Ishikawa (cell line): ENCODE data around the gene RBBP4.

Experiments
- CEBPB ChIP-seq: IDR thresholded peaks from 2 replicates; pipeline ENCODE4 v1.6.1; 2012
- CREB1 ChIP-seq: IDR thresholded peaks from 2 replicates; pipeline ENCODE4 v1.6.1; 2012; ENCODE audit warnings: low read depth
- EGR1 ChIP-seq: IDR thresholded peaks from 2 replicates; pipeline ENCODE4 v1.6.1; 2012
- EP300 ChIP-seq: IDR thresholded peaks from 2 replicates; pipeline ENCODE4 v1.6.1; 2012; ENCODE audit warnings: borderline replicate concordance
- FOXM1 ChIP-seq: IDR thresholded peaks from 2 replicates; pipeline ENCODE4 v1.6.1; 2012; ENCODE audit warnings: low read depth, borderline replicate concordance
- MAX ChIP-seq: IDR thresholded peaks from 2 replicates; pipeline ENCODE4 v1.6.1; 2012
- NFIC ChIP-seq: IDR thresholded peaks from 2 replicates; pipeline ENCODE4 v1.6.1; 2012
- RAD21 ChIP-seq: IDR thresholded peaks from 2 replicates; pipeline ENCODE4 v1.6.1; 2012; ENCODE audit warnings: low read depth
- TAF1 ChIP-seq: IDR thresholded peaks from 2 replicates; pipeline ENCODE4 v1.6.1; 2012; ENCODE audit warnings: low read depth, mild to moderate bottlenecking
- TCF12 ChIP-seq: IDR thresholded peaks from 2 replicates; pipeline ENCODE4 v1.6.1; 2012; ENCODE audit warnings: low read depth
- TEAD4 ChIP-seq: IDR thresholded peaks from 2 replicates; pipeline ENCODE4 v1.6.1; 2012
- YY1 ChIP-seq: IDR thresholded peaks from 2 replicates; pipeline ENCODE4 v1.6.1; 2012; ENCODE audit warnings: low read depth
- ZBTB7A ChIP-seq: IDR thresholded peaks from 2 replicates; pipeline ENCODE4 v1.6.1; 2012; ENCODE audit warnings: low read depth
- TF ChIP-seq, protein P1 (sequence below): IDR thresholded peaks from 2 replicates; pipeline ENCODE4 v1.6.1; 2012
- TF ChIP-seq, protein P2 (sequence below): IDR thresholded peaks from 2 replicates; pipeline ENCODE4 v1.6.1; 2012; ENCODE audit warnings: low read depth, mild to moderate bottlenecking

RBBP4 gene

GRCh38 chr1:32724678-32725614 lies 73.9 kb downstream of the RBBP4 start:
- TF ChIP-seq FOXM1 = no peak
- TF ChIP-seq TAF1 = no peak
- TF ChIP-seq YY1 = 0 out of 2 replicates have a peak, but pooled peaks have one; percentile 66
- 0 out of 2 replicates have a peak, but pooled peaks have one; percentile 34 for TF ChIP-seq ZBTB7A
- TF ChIP-seq, protein P1, sequence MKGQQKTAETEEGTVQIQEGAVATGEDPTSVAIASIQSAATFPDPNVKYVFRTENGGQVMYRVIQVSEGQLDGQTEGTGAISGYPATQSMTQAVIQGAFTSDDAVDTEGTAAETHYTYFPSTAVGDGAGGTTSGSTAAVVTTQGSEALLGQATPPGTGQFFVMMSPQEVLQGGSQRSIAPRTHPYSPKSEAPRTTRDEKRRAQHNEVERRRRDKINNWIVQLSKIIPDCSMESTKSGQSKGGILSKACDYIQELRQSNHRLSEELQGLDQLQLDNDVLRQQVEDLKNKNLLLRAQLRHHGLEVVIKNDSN = no peak
- TF ChIP-seq TEAD4 = peak; percentile 13; the same call in 1 of the 2 replicates
- TF ChIP-seq NFIC = peak; percentile 48; the same call in 1 of the 2 replicates
- TF ChIP-seq, protein P2, sequence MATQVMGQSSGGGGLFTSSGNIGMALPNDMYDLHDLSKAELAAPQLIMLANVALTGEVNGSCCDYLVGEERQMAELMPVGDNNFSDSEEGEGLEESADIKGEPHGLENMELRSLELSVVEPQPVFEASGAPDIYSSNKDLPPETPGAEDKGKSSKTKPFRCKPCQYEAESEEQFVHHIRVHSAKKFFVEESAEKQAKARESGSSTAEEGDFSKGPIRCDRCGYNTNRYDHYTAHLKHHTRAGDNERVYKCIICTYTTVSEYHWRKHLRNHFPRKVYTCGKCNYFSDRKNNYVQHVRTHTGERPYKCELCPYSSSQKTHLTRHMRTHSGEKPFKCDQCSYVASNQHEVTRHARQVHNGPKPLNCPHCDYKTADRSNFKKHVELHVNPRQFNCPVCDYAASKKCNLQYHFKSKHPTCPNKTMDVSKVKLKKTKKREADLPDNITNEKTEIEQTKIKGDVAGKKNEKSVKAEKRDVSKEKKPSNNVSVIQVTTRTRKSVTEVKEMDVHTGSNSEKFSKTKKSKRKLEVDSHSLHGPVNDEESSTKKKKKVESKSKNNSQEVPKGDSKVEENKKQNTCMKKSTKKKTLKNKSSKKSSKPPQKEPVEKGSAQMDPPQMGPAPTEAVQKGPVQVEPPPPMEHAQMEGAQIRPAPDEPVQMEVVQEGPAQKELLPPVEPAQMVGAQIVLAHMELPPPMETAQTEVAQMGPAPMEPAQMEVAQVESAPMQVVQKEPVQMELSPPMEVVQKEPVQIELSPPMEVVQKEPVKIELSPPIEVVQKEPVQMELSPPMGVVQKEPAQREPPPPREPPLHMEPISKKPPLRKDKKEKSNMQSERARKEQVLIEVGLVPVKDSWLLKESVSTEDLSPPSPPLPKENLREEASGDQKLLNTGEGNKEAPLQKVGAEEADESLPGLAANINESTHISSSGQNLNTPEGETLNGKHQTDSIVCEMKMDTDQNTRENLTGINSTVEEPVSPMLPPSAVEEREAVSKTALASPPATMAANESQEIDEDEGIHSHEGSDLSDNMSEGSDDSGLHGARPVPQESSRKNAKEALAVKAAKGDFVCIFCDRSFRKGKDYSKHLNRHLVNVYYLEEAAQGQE = no peak
- TF ChIP-seq CEBPB = no peak
- no peak for TF ChIP-seq CREB1
- TF ChIP-seq TCF12 = peak; percentile 53
- TF ChIP-seq MAX = peak; percentile 67; the same call in 1 of the 2 replicates
- TF ChIP-seq EGR1 = no peak
- TF ChIP-seq EP300 = no peak; the same call in 1 of the 2 replicates

- no peak for TF ChIP-seq RAD21
- no peak for TF ChIP-seq TAF1
- TF ChIP-seq, protein P2 = no peak
- TF ChIP-seq NFIC = no peak
- TF ChIP-seq TEAD4 = no peak
- TF ChIP-seq MAX = no peak
- TF ChIP-seq, protein P1 = no peak
- TF ChIP-seq YY1 = no peak
- TF ChIP-seq EGR1 = no peak
- TF ChIP-seq ZBTB7A = no peak
- TF ChIP-seq EP300 = no peak
- no peak for TF ChIP-seq FOXM1
- no peak for TF ChIP-seq CREB1
- no peak for TF ChIP-seq CEBPB
- TF ChIP-seq TCF12 = no peak
These were observed 74.6 kb downstream of the RBBP4 start for GRCh38 chr1:32725615-32725982.

DNA sequence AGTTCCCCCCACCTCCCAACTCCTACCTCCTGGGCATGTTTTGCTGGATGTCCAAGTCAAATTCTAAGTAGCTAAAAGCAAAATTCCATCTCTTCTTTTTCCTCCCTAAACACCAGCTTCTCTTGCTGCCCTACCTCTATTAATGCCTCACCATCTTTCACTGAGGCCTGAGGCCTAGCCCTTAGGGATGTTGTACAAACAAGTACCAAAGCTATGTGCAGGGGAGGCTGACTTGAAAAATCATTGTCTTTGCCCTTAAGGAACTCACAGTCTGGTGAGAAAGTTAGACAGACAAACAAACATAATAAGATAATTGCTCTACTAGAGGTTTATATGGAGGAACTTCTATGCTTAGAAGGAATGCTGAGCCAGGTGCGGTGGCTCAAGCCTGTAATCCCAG lies 76.9 kb downstream of the RBBP4 start:
- TF ChIP-seq EGR1 (no peak), YY1 (no peak), EP300 (no peak), TAF1 (no peak), TCF12 (no peak), ZBTB7A (no peak), FOXM1 (no peak), CREB1 (no peak), RAD21 (no peak), CEBPB (no peak), MAX (no peak)
- TF ChIP-seq, protein P1 = no peak
- TF ChIP-seq, protein P2 = no peak
